ENCODE measurements around the gene TAF13.

TAF13 gene

DNA sequence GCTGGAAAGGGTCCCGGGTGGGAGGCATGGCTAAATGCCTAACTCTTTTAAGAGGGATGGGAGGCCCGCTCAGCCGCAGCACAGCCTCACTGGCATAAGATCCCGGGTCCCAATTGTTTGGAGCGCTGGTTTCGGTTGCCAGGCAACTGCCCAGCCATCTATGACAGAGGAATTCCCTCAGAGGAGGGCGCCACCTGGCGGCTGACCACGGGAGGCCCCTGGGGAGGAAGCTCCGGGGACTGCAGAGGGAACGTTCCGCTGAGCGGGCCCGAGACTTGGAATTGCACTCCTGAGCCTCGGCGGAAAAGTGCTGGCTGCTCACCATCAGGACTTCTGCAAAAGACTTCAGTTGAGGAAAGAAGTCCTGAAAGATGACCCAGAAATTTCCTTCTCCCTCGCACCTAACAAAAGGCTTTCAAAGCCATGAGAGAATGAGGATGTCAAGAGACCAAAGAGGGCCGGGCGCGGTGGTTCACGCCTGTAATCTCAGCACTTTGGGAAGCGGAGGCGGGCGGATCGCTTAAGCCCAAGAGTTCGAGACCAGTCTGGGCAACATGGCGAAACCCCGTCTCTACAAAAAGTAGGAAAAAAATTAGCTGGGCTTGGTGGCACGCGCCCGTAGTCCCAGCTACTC is 37.0 kb upstream of the TAF13 start:
- POLR2A ChIA-PET, result interaction anchor here (0.6 to 4.2 kb wide), 3 partner anchors 10 to 37 kb away, joined by 4 to 50 read pairs (median 5); partner anchors contain the start of gene TAF13
- peak; percentile 60 for TF ChIP-seq SP7 (tag by site-specific recombination; IDR thresholded peaks at IDR 0.05)
- 0 out of 2 replicates have a peak, but pooled peaks have one; percentile 26 for TF ChIP-seq ZNF629 (tag by site-specific recombination; IDR thresholded peaks at IDR 0.05)
- no peak for TF ChIP-seq ZNF175 (tag by site-specific recombination; IDR thresholded peaks at IDR 0.05)
- no peak for TF ChIP-seq ZSCAN23 (tag by site-specific recombination; IDR thresholded peaks at IDR 0.05)
- 0 out of 2 replicates have a peak, but pooled peaks have one; percentile 26 for TF ChIP-seq ZNF76 (tag by site-specific recombination; IDR thresholded peaks at IDR 0.05; ENCODE audit: borderline replicate concordance, low read depth)
- 0 out of 2 replicates have a peak, but pooled peaks have one; percentile 32 for TF ChIP-seq ZNF24 (tag by site-specific recombination; IDR thresholded peaks at IDR 0.05)
- TF ChIP-seq ZNF138 (tag by site-specific recombination; IDR thresholded peaks at IDR 0.05; ENCODE audit: borderline replicate concordance), result no peak
- peak; percentile 49 for TF ChIP-seq ZNF335 (tag by site-specific recombination; conservative IDR thresholded peaks at IDR 0.05)
- TF ChIP-seq ZSCAN30 (tag by site-specific recombination; IDR thresholded peaks at IDR 0.05), result peak; percentile 87
- no peak for TF ChIP-seq HOXD13 (CRISPR knock-in tag; IDR thresholded peaks at IDR 0.05; ENCODE audit: borderline replicate concordance)
- no peak for TF ChIP-seq ZNF426 (tag by site-specific recombination; IDR thresholded peaks at IDR 0.05)
- TF ChIP-seq ZNF274 (IDR thresholded peaks at IDR 0.05; ENCODE audit: low read length), result no peak
- TF ChIP-seq ZNF274 (tag by site-specific recombination; IDR thresholded peaks at IDR 0.05; ENCODE audit: borderline replicate concordance), result no peak
- no peak for TF ChIP-seq ZNF488 (tag by site-specific recombination; IDR thresholded peaks at IDR 0.05)
- no peak for TF ChIP-seq TCF7L2 (IDR thresholded peaks at IDR 0.05; ENCODE audit: borderline replicate concordance, low read depth, low read length)
- 0 out of 2 replicates have a peak, but pooled peaks have one; percentile 23 for TF ChIP-seq ZNF623 (tag by site-specific recombination; IDR thresholded peaks at IDR 0.05)
- TF ChIP-seq ZBTB11 (tag by site-specific recombination; conservative IDR thresholded peaks at IDR 0.05; ENCODE audit: low read depth), result peak; percentile 42; the same call in 1 of the 2 replicates
- 0 out of 2 replicates have a peak, but pooled peaks have one; percentile 49 for TF ChIP-seq KLF17 (tag by site-specific recombination; IDR thresholded peaks at IDR 0.05)
- peak; percentile 47; the same call in 1 of the 2 replicates for TF ChIP-seq ZNF600 (tag by site-specific recombination; IDR thresholded peaks at IDR 0.05)
- TF ChIP-seq ZNF624 (tag by site-specific recombination; IDR thresholded peaks at IDR 0.05), result no peak
- TF ChIP-seq, protein P1, sequence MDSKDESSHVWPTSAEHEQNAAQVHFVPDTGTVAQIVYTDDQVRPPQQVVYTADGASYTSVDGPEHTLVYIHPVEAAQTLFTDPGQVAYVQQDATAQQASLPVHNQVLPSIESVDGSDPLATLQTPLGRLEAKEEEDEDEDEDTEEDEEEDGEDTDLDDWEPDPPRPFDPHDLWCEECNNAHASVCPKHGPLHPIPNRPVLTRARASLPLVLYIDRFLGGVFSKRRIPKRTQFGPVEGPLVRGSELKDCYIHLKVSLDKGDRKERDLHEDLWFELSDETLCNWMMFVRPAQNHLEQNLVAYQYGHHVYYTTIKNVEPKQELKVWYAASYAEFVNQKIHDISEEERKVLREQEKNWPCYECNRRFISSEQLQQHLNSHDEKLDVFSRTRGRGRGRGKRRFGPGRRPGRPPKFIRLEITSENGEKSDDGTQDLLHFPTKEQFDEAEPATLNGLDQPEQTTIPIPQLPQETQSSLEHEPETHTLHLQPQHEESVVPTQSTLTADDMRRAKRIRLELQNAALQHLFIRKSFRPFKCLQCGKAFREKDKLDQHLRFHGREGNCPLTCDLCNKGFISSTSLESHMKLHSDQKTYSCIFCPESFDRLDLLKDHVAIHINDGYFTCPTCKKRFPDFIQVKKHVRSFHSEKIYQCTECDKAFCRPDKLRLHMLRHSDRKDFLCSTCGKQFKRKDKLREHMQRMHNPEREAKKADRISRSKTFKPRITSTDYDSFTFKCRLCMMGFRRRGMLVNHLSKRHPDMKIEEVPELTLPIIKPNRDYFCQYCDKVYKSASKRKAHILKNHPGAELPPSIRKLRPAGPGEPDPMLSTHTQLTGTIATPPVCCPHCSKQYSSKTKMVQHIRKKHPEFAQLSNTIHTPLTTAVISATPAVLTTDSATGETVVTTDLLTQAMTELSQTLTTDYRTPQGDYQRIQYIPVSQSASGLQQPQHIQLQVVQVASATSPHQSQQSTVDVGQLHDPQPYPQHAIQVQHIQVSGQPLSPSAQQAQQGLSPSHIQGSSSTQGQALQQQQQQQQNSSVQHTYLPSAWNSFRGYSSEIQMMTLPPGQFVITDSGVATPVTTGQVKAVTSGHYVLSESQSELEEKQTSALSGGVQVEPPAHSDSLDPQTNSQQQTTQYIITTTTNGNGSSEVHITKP (tag by site-specific recombination; IDR thresholded peaks at IDR 0.05), result peak; percentile 13; the same call in 1 of the 2 replicates
- TF ChIP-seq ZNF2 (tag by site-specific recombination; IDR thresholded peaks at IDR 0.05), result peak; percentile 81; the same call in 1 of the 2 replicates
- TF ChIP-seq SALL2 (tag by site-specific recombination; IDR thresholded peaks at IDR 0.05; ENCODE audit: borderline replicate concordance), result no peak
- no peak for TF ChIP-seq SCRT2 (tag by site-specific recombination; IDR thresholded peaks at IDR 0.05)
- TF ChIP-seq SP3 (tag by site-specific recombination; IDR thresholded peaks at IDR 0.05), result no peak
- no peak for TF ChIP-seq ZNF292 (tag by site-specific recombination; IDR thresholded peaks at IDR 0.05; ENCODE audit: borderline replicate concordance, low read depth)
- no peak for TF ChIP-seq ZBTB48 (tag by site-specific recombination; IDR thresholded peaks at IDR 0.05)
- TF ChIP-seq, protein P2, sequence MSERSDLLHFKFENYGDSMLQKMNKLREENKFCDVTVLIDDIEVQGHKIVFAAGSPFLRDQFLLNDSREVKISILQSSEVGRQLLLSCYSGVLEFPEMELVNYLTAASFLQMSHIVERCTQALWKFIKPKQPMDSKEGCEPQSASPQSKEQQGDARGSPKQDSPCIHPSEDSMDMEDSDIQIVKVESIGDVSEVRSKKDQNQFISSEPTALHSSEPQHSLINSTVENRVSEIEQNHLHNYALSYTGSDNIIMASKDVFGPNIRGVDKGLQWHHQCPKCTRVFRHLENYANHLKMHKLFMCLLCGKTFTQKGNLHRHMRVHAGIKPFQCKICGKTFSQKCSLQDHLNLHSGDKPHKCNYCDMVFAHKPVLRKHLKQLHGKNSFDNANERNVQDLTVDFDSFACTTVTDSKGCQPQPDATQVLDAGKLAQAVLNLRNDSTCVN (tag by site-specific recombination; optimal IDR thresholded peaks at IDR 0.05), result peak; percentile 17

More for the DNA sequence above, 37.0 kb upstream of the TAF13 start:
- Histone ChIP-seq H3K9me3 (ENCODE audit: control insufficient read depth, insufficient read depth, low read depth, low read length) (no peaks in the 10 kb centered on the region), H3K4me3 (ENCODE audit: low read depth, low read length) (no peak overlapping the region), H3K36me3 (ENCODE audit: control insufficient read depth in 2 of 2, insufficient read depth in 1 of 2, low read length in 2 of 2) (no peaks in the 10 kb centered on the region), H3K4me1 (ENCODE audit: control insufficient read depth, insufficient read depth, low read length) (no peaks in the 10 kb centered on the region), H3K27ac (ENCODE audit: extremely low read depth, low read depth, low read length) (no peak overlapping the region)
- CTCF ChIA-PET, result interaction anchor here (0.6 to 3.6 kb wide), 29 partner anchors 8 to 524 kb away, joined by 3 to 44 read pairs (median 4); partner anchors contain the start of genes SARS1 and TMEM167B
